Measurements from ENCODE around the gene SNAI3.

- TF ChIP-seq CTCF (conservative IDR thresholded peaks at IDR 0.05; ENCODE audit: low read length) (no peak), EZH2phosphoT487 (IDR thresholded peaks at IDR 0.05; ENCODE audit: borderline replicate concordance) (no peak)
Observed at GRCh38 chr16:88734361-88734728, 48.0 kb upstream of the SNAI3 start.
